ENCODE measurements around the gene TMEM39B.

The TMEM39B gene

GRCh38 chr1:32035119-32035518, 37.6 kb upstream of the TMEM39B start:
- no peak for DNase-seq (ENCODE audit: low read depth in 2 of 2)
- TF ChIP-seq, protein P1, sequence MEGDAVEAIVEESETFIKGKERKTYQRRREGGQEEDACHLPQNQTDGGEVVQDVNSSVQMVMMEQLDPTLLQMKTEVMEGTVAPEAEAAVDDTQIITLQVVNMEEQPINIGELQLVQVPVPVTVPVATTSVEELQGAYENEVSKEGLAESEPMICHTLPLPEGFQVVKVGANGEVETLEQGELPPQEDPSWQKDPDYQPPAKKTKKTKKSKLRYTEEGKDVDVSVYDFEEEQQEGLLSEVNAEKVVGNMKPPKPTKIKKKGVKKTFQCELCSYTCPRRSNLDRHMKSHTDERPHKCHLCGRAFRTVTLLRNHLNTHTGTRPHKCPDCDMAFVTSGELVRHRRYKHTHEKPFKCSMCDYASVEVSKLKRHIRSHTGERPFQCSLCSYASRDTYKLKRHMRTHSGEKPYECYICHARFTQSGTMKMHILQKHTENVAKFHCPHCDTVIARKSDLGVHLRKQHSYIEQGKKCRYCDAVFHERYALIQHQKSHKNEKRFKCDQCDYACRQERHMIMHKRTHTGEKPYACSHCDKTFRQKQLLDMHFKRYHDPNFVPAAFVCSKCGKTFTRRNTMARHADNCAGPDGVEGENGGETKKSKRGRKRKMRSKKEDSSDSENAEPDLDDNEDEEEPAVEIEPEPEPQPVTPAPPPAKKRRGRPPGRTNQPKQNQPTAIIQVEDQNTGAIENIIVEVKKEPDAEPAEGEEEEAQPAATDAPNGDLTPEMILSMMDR (IDR thresholded peaks at IDR 0.05; ENCODE audit: low read depth, low read length): no peak
- H3K4me3 ChIP-seq (replicated peaks in 1 of 2; ENCODE audit: low read depth in 2 of 2, low read length in 2 of 2): no peak overlapping the region

GRCh38 chr1:32040711-32041110, 32.0 kb upstream of the TMEM39B start:
- H3K4me3 ChIP-seq (replicated peaks in 1 of 2; ENCODE audit: low read depth in 2 of 2, low read length in 2 of 2): no peak overlapping the region
- TF ChIP-seq, protein P1 (IDR thresholded peaks at IDR 0.05; ENCODE audit: low read depth, low read length): no peak
- no peak for DNase-seq (ENCODE audit: low read depth in 2 of 2)

DNA sequence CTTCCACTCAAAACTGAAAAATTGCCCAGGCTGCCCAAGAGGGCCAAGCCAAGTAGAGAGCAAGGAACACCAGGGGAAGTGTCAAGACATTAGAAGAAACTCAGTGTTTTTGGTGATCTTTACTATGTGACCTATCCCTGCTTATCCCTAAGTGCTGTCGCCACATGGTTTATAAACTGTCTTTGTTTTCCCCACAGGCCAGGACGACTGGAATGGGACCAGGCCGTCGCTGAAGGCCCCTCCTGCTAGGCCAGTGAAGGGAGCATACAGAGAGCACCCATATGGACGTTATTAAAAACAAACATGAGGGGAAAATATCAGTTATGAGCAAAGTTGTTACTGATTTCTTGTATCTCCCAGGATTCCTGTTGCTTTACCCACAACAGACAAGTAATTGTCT, 30.4 kb upstream of the TMEM39B start:
- TF ChIP-seq, protein P1 (IDR thresholded peaks at IDR 0.05; ENCODE audit: low read depth, low read length): no peak
- no peak for DNase-seq (ENCODE audit: low read depth in 2 of 2)
- no peak overlapping the region for H3K4me3 ChIP-seq (replicated peaks in 1 of 2; ENCODE audit: low read depth in 2 of 2, low read length in 2 of 2)

DNA sequence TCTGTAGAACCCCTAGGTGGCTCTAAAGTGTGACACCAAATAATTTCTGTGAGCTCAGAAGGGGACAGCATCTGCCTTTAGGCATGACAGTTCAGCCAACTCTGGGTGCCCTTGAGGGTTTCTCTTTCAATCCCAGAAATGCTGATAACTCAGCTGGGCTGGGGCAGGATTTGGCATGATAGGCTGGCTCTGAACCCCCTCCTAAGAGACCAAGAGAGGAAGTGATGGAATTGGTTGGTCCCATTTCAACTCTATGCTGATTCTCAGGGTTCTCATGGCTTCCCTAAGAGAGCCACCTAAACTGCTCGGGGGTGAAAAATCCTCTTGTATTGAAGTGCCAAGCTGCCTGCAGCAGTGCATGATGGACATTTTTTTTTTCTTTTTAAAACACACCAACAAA, 28.5 kb upstream of the TMEM39B start:
- H3K4me3 ChIP-seq (replicated peaks in 1 of 2; ENCODE audit: low read depth in 2 of 2, low read length in 2 of 2): no peak overlapping the region
- TF ChIP-seq, protein P1 (IDR thresholded peaks at IDR 0.05; ENCODE audit: low read depth, low read length): no peak
- no peak for DNase-seq (ENCODE audit: low read depth in 2 of 2)

DNA sequence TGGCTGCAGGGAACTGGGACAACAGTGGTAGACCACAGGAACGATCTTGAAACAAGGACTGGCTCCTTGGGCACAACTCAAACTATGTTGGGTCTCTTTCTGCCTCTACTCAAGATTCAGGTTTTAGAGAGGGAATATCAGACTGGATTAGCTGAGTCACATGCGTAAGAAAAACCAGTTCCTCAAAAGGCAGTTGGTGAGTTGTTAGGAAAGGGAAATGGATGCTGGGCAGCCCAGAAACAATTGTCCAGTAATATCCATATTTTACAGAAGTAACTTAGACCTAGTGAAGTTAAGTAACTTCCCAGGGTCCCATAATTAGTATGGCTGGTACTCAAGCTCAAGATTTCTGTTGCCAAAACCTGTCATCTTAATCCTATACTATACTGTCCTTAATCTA, 27.0 kb upstream of the TMEM39B start:
- DNase-seq (ENCODE audit: low read depth in 2 of 2): no peak
- H3K4me3 ChIP-seq (replicated peaks in 1 of 2; ENCODE audit: low read depth in 2 of 2, low read length in 2 of 2): no peak overlapping the region
- TF ChIP-seq, protein P1 (IDR thresholded peaks at IDR 0.05; ENCODE audit: low read depth, low read length): no peak

GRCh38 chr1:32047701-32048100, 25.0 kb upstream of the TMEM39B start:
- DNase-seq (ENCODE audit: low read depth in 2 of 2): no peak
- H3K4me3 ChIP-seq (replicated peaks in 1 of 2; ENCODE audit: low read depth in 2 of 2, low read length in 2 of 2): no peak overlapping the region
- TF ChIP-seq, protein P1 (IDR thresholded peaks at IDR 0.05; ENCODE audit: low read depth, low read length): no peak

- TF ChIP-seq, protein P1 (IDR thresholded peaks at IDR 0.05; ENCODE audit: low read depth, low read length): no peak
- no peak overlapping the region for H3K4me3 ChIP-seq (replicated peaks in 1 of 2; ENCODE audit: low read depth in 2 of 2, low read length in 2 of 2)
- DNase-seq (ENCODE audit: low read depth in 2 of 2): no peak
Measured at GRCh38 chr1:32048440-32048839, 24.3 kb upstream of the TMEM39B start.

Data from cardiac fibroblast (primary cell).